Stimulated activated memory B cell treated with anti-CD40 and anti-IgM and Interleukin-4, amounts not matched to agents 10 μg/mL and 1 μg/mL and 100 μg/mL, for 72 hours (primary cell): Measurements from ENCODE around the gene SCAF4.
A peak's percentile ranks its signal among the peaks of the same experiment; 100 is the strongest.
"Not testable (repeated sequence)": the region's sequence is repeated elsewhere in the genome, so short reads cannot be mapped to it uniquely, and the experiment has no call there.

Experiments
- ATAC-seq: fragments of 150-1000 bp; cut with Tn5 transposase; 2 replicates; pipeline ENCODE4 v1.10.0; 2021
- H3K27ac Mint-ChIP-seq: one replicate; pipeline ENCODE4 v1.8.0; 2022; ENCODE audit warnings: mild to moderate bottlenecking, mixed read lengths
- H3K27me3 Mint-ChIP-seq: one replicate; pipeline ENCODE4 v1.8.0; 2022; ENCODE audit warnings: mixed read lengths
- H3K36me3 Mint-ChIP-seq: one replicate; pipeline ENCODE4 v1.8.0; 2022; ENCODE audit warnings: mixed read lengths
- H3K4me1 Mint-ChIP-seq: one replicate; pipeline ENCODE4 v1.8.0; 2022; ENCODE audit warnings: mixed read lengths
- H3K4me3 Mint-ChIP-seq: one replicate; pipeline ENCODE4 v1.8.0; 2022; ENCODE audit warnings: mild to moderate bottlenecking, moderate library complexity, mixed read lengths
- H3K9me3 Mint-ChIP-seq: one replicate; pipeline ENCODE4 v1.8.0; 2022; ENCODE audit warnings: mixed read lengths

Gene SCAF4

DNA sequence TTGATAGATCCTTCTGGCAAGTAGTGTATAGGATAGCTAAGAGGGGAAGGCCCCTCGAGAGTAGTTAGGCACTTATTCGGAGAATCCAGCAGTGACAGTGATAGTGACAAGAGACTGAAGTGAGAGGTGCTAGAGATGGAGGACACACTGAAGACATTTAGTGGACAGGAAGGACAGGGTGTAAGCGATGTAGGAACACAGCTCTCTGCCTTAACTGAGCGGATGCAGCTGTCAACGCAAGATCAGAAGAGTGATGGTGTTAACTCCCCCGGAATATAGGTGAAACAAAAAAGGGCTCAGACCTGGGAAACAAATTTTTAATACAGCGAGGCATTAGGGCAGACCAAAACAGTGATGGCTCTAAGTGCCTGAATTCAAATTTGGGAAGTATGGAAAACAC is 56.6 kb downstream of the SCAF4 start:
- ATAC-seq, result no peak
- Mint-ChIP-seq H3K4me3 (no peak overlapping the region), H3K9me3 (no peaks in the 10 kb centered on the region), H3K27ac (no peak overlapping the region), H3K4me1 (no peaks in the 10 kb centered on the region), H3K27me3 (no peaks in the 10 kb centered on the region), H3K36me3 (peaks cover 14% of the 10 kb centered on the region)

DNA sequence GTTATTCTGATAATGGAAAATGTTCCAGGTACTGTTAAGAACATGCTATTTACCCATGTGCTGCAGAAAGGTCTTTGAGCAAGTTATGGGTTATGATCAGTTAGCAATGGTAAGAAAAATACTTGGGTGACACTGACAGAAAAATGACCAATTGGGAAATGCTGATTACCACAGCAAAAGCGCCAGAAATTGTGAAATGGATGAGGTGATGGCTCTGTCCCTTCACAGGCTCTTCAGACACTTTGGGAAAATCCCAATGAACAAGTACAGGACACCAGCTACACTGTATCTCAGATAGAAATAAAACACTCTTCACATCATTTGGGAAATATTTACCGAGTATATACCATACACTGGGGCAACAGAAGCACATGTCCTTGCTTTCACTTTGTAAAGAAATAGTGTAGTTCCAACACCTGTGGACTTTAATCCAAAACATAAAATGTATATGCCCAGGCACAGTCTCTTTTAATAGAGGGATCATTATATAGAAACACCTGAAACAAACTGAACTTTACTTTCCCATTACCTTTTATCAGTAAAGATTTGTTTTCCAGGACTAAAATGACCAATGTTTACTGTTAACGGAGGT is 58.5 kb downstream of the SCAF4 start:
- Mint-ChIP-seq H3K27ac (no peak overlapping the region), H3K9me3 (no peaks in the 10 kb centered on the region), H3K4me3 (no peak overlapping the region), H3K27me3 (no peaks in the 10 kb centered on the region), H3K4me1 (peaks cover 7% of the 10 kb centered on the region), H3K36me3 (peaks cover 23% of the 10 kb centered on the region)
- no peak for ATAC-seq

- H3K36me3 Mint-ChIP-seq, result peaks cover 30% of the 10 kb centered on the region
- H3K27ac Mint-ChIP-seq, result no peak overlapping the region
- no peak overlapping the region for H3K4me3 Mint-ChIP-seq
These were observed 60.0 kb downstream of the SCAF4 start for GRCh38 chr21:31671931-31672330.

DNA sequence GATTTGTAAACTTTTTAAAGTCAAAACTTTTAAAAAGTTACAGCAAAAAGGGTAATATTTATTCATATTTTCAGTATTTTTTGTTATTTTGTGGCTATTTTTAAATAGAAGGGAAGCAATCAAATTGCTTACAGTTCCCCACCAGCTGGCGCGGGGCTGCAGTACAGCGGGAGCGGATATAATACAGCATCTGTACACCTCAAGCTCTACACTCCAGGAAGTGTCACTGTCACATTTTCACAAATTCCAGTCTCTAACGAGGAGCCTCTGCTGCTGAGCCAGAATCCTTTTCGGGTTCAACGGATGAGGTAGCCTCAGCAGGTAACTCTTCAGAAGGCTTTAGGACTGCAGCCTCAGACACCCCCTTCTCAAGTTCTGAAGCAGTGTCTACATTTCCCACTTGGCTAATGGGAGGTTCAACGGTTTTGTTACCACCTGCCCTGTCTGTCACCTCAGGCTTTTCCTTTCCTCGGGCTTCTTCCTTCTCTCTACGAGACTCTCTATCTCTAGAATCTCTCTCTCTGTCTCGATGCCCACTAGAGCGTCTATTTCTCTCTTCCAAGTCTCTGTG is 60.7 kb downstream of the SCAF4 start:
- Mint-ChIP-seq H3K9me3 (no peaks in the 10 kb centered on the region), H3K4me3 (no peak overlapping the region), H3K27ac (no peak overlapping the region), H3K4me1 (peaks cover 14% of the 10 kb centered on the region), H3K36me3 (peaks cover 37% of the 10 kb centered on the region), H3K27me3 (no peaks in the 10 kb centered on the region)
- ATAC-seq, result no peak

More at GRCh38 chr21:31671931-31672330, 60.0 kb downstream of the SCAF4 start:
- Mint-ChIP-seq H3K9me3 (no peaks in the 10 kb centered on the region), H3K4me1 (peaks cover 7% of the 10 kb centered on the region), H3K27me3 (no peaks in the 10 kb centered on the region)
- ATAC-seq, result no peak

DNA sequence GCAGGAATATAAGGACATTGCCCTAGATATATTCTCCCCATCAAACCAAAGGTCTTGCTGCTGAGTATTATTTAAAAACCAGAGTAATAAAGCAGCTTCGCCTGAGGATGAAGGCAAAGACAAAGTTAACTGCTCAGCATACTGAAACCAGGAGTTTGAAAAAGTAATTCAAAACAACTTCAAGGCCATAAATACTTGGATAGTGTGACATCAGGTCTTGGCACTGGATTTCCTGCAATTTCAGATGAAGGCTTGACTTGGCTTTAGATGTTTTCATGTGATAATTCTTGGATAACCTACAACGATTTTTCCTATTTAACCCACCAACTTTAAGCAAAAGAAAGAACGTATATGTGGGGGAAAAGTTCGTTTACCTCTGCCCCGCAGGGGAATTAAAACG is 61.8 kb downstream of the SCAF4 start:
- no peak overlapping the region for H3K27ac Mint-ChIP-seq
- peaks cover 45% of the 10 kb centered on the region for H3K36me3 Mint-ChIP-seq
- H3K9me3 Mint-ChIP-seq, result no peaks in the 10 kb centered on the region
- peaks cover 23% of the 10 kb centered on the region for H3K4me1 Mint-ChIP-seq
- no peaks in the 10 kb centered on the region for H3K27me3 Mint-ChIP-seq
- no peak overlapping the region for H3K4me3 Mint-ChIP-seq
- no peak for ATAC-seq

DNA sequence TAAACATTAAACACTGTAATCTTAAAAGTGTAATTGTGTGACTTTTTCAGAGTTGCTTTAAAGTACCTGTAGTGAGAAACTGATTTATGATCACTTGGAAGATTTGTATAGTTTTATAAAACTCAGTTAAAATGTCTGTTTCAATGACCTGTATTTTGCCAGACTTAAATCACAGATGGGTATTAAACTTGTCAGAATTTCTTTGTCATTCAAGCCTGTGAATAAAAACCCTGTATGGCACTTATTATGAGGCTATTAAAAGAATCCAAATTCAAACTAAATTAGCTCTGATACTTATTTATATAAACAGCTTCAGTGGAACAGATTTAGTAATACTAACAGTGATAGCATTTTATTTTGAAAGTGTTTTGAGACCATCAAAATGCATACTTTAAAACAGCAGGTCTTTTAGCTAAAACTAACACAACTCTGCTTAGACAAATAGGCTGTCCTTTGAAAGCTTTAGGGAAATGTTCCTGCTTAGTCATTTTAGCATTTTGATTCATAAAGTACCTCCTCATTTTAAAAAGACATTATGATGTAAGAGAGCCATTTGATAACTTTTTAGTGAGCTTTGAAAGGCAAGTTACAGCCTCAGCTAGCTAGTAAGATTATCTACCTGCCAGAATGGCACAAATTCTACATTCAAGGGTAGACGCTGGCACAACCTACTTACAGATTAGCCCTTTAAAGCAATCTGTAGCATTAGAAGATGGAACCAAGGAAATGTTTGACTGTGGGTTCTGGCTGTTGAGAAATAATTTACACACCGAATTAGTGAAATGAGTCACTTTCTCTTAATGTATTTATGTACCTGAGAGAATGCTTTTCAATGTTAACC is 63.0 kb downstream of the SCAF4 start:
- no peak for ATAC-seq
- no peak overlapping the region for H3K4me3 Mint-ChIP-seq
- no peaks in the 10 kb centered on the region for H3K9me3 Mint-ChIP-seq
- peaks cover 54% of the 10 kb centered on the region for H3K36me3 Mint-ChIP-seq
- peaks cover 33% of the 10 kb centered on the region for H3K4me1 Mint-ChIP-seq
- no peaks in the 10 kb centered on the region for H3K27me3 Mint-ChIP-seq
- H3K27ac Mint-ChIP-seq, result peak overlapping the region; percentile 64

DNA sequence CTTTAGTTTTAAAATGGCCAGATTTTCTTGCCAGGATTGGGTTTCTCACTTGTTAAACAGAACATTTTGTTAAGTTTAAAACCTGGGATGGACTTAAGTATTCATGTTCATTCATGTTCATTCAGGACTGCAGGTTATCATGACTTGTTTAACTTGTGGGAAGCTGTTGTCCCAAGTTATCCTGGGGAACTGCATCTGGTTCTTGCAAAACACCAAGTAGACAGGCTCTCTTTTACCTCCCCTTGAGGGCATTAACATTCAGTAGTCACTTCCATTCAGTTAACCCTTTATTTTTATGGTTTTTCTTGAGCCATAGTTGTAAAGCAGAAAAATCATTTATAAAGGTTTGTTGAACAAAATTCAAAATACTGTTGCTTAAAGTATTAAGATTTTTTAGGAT is 64.3 kb downstream of the SCAF4 start:
- no peak overlapping the region for H3K4me3 Mint-ChIP-seq
- ATAC-seq, result no peak
- H3K27me3 Mint-ChIP-seq, result no peaks in the 10 kb centered on the region
- H3K9me3 Mint-ChIP-seq, result no peaks in the 10 kb centered on the region
- H3K36me3 Mint-ChIP-seq, result peaks cover 55% of the 10 kb centered on the region
- H3K4me1 Mint-ChIP-seq, result peaks cover 38% of the 10 kb centered on the region
- no peak overlapping the region for H3K27ac Mint-ChIP-seq

GRCh38 chr21:31667132-31667531 is 64.8 kb downstream of the SCAF4 start:
- peak overlapping the region; percentile 70 for H3K27ac Mint-ChIP-seq
- peaks cover 55% of the 10 kb centered on the region for H3K36me3 Mint-ChIP-seq
- H3K4me1 Mint-ChIP-seq, result peaks cover 43% of the 10 kb centered on the region
- no peak overlapping the region for H3K4me3 Mint-ChIP-seq
- no peaks in the 10 kb centered on the region for H3K9me3 Mint-ChIP-seq
- no peaks in the 10 kb centered on the region for H3K27me3 Mint-ChIP-seq
- no peak for ATAC-seq

- Mint-ChIP-seq H3K4me1 (peaks cover 46% of the 10 kb centered on the region), H3K27ac (peak overlapping the region; percentile 70), H3K9me3 (no peaks in the 10 kb centered on the region), H3K27me3 (no peaks in the 10 kb centered on the region), H3K36me3 (peaks cover 49% of the 10 kb centered on the region), H3K4me3 (no peak overlapping the region)
- no peak for ATAC-seq
These were observed 65.4 kb downstream of the SCAF4 start for GRCh38 chr21:31666445-31667010.

- Mint-ChIP-seq H3K36me3 (peaks cover 45% of the 10 kb centered on the region), H3K27ac (peak overlapping the region; percentile 70), H3K4me1 (peaks cover 53% of the 10 kb centered on the region)
- ATAC-seq, H3K9me3 Mint-ChIP-seq, H3K4me3 Mint-ChIP-seq, H3K27me3 Mint-ChIP-seq: not testable (repeated sequence)
These were observed 66.0 kb downstream of the SCAF4 start for GRCh38 chr21:31665869-31666268.

DNA sequence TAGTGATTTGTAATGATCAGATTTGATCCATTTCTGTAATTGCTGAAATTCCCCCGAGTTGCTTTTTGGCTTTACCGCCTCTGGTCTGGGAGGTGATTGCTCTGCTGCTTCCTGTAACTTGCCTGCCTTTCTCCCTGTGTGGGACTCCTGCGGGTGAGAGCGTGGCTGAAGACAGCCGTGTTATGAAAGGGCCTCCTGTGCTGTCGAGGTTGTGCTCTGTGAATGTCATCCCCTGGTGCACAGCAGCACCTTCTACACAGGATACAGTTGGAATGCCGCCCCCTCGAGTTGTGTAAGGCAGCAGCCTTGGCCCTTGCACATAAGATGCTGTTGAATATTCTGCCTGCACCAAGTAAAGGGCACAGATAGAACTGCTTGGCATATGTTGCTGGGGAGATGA is 66.5 kb downstream of the SCAF4 start:
- H3K27ac Mint-ChIP-seq, result no peak overlapping the region
- no peak overlapping the region for H3K4me3 Mint-ChIP-seq
- H3K4me1 Mint-ChIP-seq, result peaks cover 57% of the 10 kb centered on the region
- H3K36me3 Mint-ChIP-seq, result peaks cover 41% of the 10 kb centered on the region
- H3K27me3 Mint-ChIP-seq, result no peaks in the 10 kb centered on the region
- no peak for ATAC-seq
- H3K9me3 Mint-ChIP-seq, result no peaks in the 10 kb centered on the region

DNA sequence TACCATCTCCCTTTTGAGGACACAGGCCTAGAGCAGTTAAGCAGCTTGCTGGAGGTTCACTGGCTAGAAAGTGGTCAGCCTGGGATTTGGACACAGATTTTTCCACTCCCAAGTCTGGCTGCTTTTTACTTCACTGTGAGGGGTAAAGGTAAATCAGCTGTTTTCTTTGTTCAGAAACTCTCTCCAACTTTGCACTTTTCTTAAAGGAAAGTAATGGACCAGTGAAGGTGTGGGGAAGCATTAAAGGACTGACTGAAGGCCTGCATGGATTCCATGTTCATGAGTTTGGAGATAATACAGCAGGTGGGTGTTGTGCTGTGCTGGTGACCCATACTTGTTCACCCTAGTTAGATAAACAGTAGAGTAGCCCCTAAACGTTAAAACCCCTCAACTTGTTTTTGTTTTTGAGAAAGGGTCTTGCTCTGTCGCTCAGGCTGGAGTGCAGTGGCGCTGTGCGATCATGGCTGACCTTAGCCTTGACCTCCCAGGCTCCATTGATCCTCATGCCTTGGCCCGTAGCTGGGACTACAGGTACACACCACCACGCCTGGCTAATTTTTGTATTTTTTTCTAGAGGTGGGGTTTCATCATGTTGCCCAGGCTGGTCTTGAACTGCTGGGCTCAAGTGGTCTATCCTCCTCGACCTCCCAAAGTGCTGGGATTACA is 68.2 kb downstream of the SCAF4 start:
- Mint-ChIP-seq H3K27ac (peak overlapping the region; percentile 34), H3K4me3 (no peak overlapping the region), H3K27me3 (no peaks in the 10 kb centered on the region), H3K4me1 (peaks cover 59% of the 10 kb centered on the region), H3K9me3 (no peaks in the 10 kb centered on the region), H3K36me3 (peaks cover 33% of the 10 kb centered on the region)
- no peak for ATAC-seq

GRCh38 chr21:31660591-31660990 is 71.3 kb downstream of the SCAF4 start:
- no peaks in the 10 kb centered on the region for H3K27me3 Mint-ChIP-seq
- H3K9me3 Mint-ChIP-seq, result no peaks in the 10 kb centered on the region
- peak overlapping the region; percentile 87 for H3K4me3 Mint-ChIP-seq
- peaks cover 59% of the 10 kb centered on the region for H3K4me1 Mint-ChIP-seq
- H3K27ac Mint-ChIP-seq, result peak overlapping the region; percentile 91
- ATAC-seq, result no peak
- H3K36me3 Mint-ChIP-seq, result peaks cover 14% of the 10 kb centered on the region

- Mint-ChIP-seq H3K27ac (peak overlapping the region; percentile 91), H3K4me1 (peaks cover 59% of the 10 kb centered on the region), H3K9me3 (no peaks in the 10 kb centered on the region), H3K27me3 (no peaks in the 10 kb centered on the region), H3K36me3 (peaks cover 10% of the 10 kb centered on the region), H3K4me3 (peak overlapping the region; percentile 87)
- peak; percentile 62 for ATAC-seq
These were observed 71.7 kb downstream of the SCAF4 start for GRCh38 chr21:31660259-31660565.

DNA sequence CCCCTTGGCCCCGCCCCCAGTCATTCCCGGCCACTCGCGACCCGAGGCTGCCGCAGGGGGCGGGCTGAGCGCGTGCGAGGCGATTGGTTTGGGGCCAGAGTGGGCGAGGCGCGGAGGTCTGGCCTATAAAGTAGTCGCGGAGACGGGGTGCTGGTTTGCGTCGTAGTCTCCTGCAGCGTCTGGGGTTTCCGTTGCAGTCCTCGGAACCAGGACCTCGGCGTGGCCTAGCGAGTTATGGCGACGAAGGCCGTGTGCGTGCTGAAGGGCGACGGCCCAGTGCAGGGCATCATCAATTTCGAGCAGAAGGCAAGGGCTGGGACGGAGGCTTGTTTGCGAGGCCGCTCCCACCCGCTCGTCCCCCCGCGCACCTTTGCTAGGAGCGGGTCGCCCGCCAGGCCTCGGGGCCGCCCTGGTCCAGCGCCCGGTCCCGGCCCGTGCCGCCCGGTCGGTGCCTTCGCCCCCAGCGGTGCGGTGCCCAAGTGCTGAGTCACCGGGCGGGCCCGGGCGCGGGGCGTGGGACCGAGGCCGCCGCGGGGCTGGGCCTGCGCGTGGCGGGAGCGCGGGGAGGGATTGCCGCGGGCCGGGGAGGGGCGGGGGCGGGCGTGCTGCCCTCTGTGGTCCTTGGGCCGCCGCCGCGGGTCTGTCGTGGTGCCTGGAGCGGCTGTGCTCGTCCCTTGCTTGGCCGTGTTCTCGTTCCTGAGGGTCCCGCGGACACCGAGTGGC is 72.2 kb downstream of the SCAF4 start, which contains the start of gene SOD1:
TSS of gene SOD1 (plus strand) at position 158 of the 723 bp plus-strand sequence. CDS start at position 235, 77 bp downstream.
- Mint-ChIP-seq H3K27me3 (no peaks in the 10 kb centered on the region), H3K36me3 (peaks cover 9% of the 10 kb centered on the region), H3K4me3 (peak within 1 kb of the TSS; percentile 100), H3K27ac (peak within 1 kb of the TSS; percentile 91), H3K9me3 (no peaks in the 10 kb centered on the region), H3K4me1 (peaks cover 61% of the 10 kb centered on the region)
- peak; percentile 99 for ATAC-seq
